Activated naive CD4-positive, alpha-beta T cell treated with anti-CD3 and anti-CD28 coated beads for 36 hours (primary cell): ENCODE data around the gene SPON1. TPM values are rescaled to one million over a fixed set of nuclear protein-coding genes. Genes with fewer than 3 reads are reported as not detected.
"Not testable (repeated sequence)": the region's sequence is repeated elsewhere in the genome, so short reads cannot be mapped to it uniquely, and the experiment has no call there.

Source experiments
- CTCF ChIA-PET: fragments of 350-600 bp; sonication (Branson Sonifier 250); formaldehyde crosslinking; loops from one replicate; lab custom pipeline; 2021; ENCODE audit warnings: antibody characterized with exemption; lab: Charles Lee
- DNase-seq: peaks from one replicate; pipeline ENCODE4 v3.0.0-alpha.2; 2020
- H3K27ac Mint-ChIP-seq: one replicate; pipeline ENCODE4 v1.8.0; 2021; ENCODE audit warnings: mild to moderate bottlenecking, mixed read lengths
- H3K27me3 Mint-ChIP-seq: one replicate; pipeline ENCODE4 v1.8.0; 2021; ENCODE audit warnings: low read depth, mixed read lengths
- H3K36me3 Mint-ChIP-seq: one replicate; pipeline ENCODE4 v1.8.0; 2021; ENCODE audit warnings: low read depth, mixed read lengths
- H3K4me1 Mint-ChIP-seq: one replicate; pipeline ENCODE4 v1.8.0; 2021; ENCODE audit warnings: low read depth, mixed read lengths
- H3K4me3 Mint-ChIP-seq: one replicate; pipeline ENCODE4 v1.8.0; 2021; ENCODE audit warnings: mild to moderate bottlenecking, moderate library complexity, mixed read lengths
- H3K9me3 Mint-ChIP-seq: one replicate; pipeline ENCODE4 v1.8.0; 2021; ENCODE audit warnings: mixed read lengths
- intact Hi-C: fragments of 100-400 bp; cut with micrococcal nuclease; formaldehyde crosslinking; loops from one replicate; pipeline ENCODE4 v1.15.1; 2023
- total RNA-seq, 2 experiments: library from RNA; stranded (reverse); gene quantifications; one replicate each; pipeline ENCODE4 v1.2.3, GENCODE V29; 2021

SPON1 gene
- under 1 TPM; 0.24 to 0.25 TPM for total RNA-seq

DNA sequence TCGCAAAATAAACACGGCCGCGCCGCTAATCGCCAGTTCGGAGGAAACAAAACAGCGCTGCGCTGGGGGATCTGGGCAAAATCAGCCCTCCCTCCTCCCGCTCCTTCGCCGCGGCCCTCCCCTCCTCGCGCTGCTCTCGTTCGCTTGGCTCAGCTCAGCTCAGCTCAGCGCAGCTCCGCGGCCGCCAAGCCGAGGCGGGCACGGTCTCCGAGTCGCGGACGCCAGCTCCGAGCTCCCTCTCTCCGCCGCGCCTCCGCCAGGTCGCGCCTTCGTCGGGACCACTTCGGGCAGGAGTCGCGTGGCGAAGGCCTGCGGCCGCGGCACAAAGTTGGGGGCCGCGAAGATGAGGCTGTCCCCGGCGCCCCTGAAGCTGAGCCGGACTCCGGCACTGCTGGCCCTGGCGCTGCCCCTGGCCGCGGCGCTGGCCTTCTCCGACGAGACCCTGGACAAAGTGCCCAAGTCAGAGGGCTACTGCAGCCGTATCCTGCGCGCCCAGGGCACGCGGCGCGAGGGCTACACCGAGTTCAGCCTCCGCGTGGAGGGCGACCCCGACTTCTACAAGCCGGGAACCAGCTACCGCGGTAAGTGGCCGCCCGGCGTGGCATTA lies at the start of gene SPON1:
Gene SPON1 (plus strand): TSS at position 162 of the 607 bp plus-strand sequence. CDS start 182 bp downstream, at position 344.
- Mint-ChIP-seq H3K27me3 (peaks cover 39% of the 10 kb centered on the region), H3K27ac (no peak within 1 kb of the TSS), H3K4me1 (peaks cover 7% of the 10 kb centered on the region), H3K36me3 (no peaks in the 10 kb centered on the region), H3K9me3 (no peaks in the 10 kb centered on the region), H3K4me3 (peak within 1 kb of the TSS; percentile 70)
- intact Hi-C loops = loop anchor here (2.0 to 5.0 kb wide), 2 partner anchors 102 to 295 kb away; partner anchors contain the start of gene FAR1
- CTCF ChIA-PET = interaction anchor here (0.9 to 4.0 kb wide), 6 partner anchors 8 to 287 kb away, joined by 3 to 33 read pairs (median 6); no protein-coding TSS in a partner anchor
- peak; percentile 67 for DNase-seq

DNA sequence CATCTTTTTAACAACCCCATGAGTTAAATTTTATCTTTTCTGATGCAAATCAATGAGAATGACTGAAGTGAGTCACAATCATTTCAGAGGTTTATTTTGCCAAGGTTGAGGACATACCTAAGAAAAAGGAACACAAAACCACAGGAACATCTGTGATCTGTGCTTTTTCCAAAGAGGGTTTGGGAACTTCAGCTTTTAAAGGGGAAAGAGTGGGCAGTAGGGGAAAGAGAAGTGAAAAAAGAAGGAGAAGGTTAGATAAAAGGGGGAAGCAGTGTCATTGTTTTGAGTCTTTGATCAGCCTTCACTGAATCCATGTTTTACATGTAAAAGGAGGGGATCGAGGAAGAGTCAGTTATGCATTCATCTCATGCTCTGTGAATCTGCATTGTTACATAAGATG lies 45.3 kb upstream of the SPON1 start:
- CTCF ChIA-PET = no interaction called here
- Mint-ChIP-seq H3K36me3 (no peaks in the 10 kb centered on the region), H3K27ac (no peak overlapping the region), H3K9me3 (no peaks in the 10 kb centered on the region), H3K27me3 (no peaks in the 10 kb centered on the region), H3K4me3 (no peak overlapping the region), H3K4me1 (peaks cover 3% of the 10 kb centered on the region)
- intact Hi-C loops = no loop called here
- no peak for DNase-seq

DNA sequence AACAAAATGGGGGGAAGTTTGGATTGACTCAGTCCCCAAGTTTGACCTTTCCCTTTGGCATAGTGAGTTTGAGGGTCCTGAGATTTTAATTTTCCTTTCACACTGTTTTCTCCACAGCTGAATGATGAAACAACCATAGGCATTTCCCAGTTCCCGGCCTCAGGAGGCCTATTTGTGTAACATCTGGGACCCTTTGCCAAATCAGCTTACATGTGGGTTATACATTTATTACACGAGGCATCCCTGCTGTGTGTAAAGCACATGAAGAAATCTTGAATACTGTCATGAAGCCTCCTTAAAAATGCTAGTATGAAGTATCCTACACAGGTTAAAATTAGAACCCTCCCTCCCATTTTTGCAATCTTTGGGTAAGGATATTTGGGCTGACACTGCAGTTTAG lies 44.6 kb upstream of the SPON1 start:
- intact Hi-C loops = no loop called here
- Mint-ChIP-seq H3K36me3 (no peaks in the 10 kb centered on the region), H3K4me3 (no peak overlapping the region), H3K27ac (no peak overlapping the region), H3K9me3 (no peaks in the 10 kb centered on the region), H3K27me3 (no peaks in the 10 kb centered on the region), H3K4me1 (peaks cover 10% of the 10 kb centered on the region)
- CTCF ChIA-PET = no interaction called here
- no peak for DNase-seq

DNA sequence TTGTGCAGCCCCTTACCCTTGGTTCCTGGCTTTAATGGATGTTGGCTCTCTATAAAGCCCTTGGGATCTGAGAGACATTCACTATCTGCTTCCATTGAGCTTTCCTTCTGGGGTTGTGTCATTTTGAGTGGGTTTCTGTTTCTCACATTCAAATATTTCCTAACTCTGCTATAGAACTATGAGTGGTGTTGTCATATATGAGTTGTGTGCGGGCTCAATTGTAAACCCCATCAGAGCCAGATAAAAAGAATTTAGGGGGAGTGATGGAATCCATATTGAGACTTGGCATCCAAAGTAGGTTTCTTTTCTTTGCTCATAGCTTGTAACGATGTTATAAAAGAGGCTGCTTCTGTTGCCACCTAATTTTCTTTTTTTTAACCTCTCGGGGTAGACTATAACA lies 41.8 kb upstream of the SPON1 start:
- intact Hi-C loops = loop anchor here (10.0 kb wide), 1 partner anchor 256 kb away; the partner anchor contains the start of gene FAR1
- CTCF ChIA-PET = no interaction called here

DNA sequence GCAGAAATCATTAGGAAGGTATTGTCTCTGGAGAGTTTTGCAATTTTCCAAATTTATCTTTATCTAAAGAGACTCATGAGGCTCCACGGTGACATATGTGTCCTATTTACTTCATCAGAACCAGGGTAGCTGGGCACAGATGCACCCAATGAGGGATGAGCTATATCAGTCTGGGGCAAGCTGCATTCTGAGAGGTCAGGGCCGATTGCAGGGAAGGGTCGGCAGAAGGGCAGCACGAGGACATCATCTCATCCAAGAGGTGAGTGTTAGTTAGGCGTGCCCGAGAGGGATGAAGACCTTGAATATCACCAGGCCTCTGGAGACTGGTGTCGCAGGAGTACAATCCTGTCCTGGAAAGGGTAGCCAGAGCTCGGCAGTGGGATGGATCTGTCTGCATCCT lies 41.0 kb upstream of the SPON1 start:
- no peaks in the 10 kb centered on the region for H3K9me3 Mint-ChIP-seq
- no peak overlapping the region for H3K27ac Mint-ChIP-seq
- DNase-seq = no peak
- H3K4me1 Mint-ChIP-seq = peaks cover 37% of the 10 kb centered on the region
- CTCF ChIA-PET = no interaction called here
- no peaks in the 10 kb centered on the region for H3K27me3 Mint-ChIP-seq
- peaks cover 1% of the 10 kb centered on the region for H3K36me3 Mint-ChIP-seq
- no peak overlapping the region for H3K4me3 Mint-ChIP-seq
- intact Hi-C loops = loop anchor here (10.0 kb wide), 1 partner anchor 257 kb away; the partner anchor contains the start of gene FAR1

More for the DNA sequence above, 41.8 kb upstream of the SPON1 start:
- Mint-ChIP-seq H3K27ac (no peak overlapping the region), H3K36me3 (peaks cover 1% of the 10 kb centered on the region), H3K4me3 (no peak overlapping the region), H3K27me3 (no peaks in the 10 kb centered on the region), H3K4me1 (peaks cover 37% of the 10 kb centered on the region), H3K9me3 (no peaks in the 10 kb centered on the region)
- no peak for DNase-seq

DNA sequence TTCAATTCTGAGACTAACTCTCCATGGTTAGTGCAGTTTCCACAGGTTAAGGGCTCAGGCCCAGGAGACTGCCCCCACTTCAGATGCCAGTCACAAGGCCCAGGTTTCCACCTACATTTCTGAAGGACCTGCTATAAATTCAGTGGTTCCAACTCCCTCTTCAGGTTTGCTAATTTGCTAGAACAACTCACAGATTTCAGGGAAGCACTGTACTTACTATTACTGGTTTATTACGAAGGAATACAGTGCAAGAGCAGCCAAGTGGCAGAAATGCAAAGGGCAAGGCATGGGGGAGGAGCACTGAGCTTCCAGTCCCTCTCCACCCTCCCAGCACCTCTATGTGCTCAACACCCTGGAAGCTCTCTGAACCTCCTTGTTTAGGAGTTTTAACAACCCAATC lies 39.3 kb upstream of the SPON1 start:
- no peak overlapping the region for H3K4me3 Mint-ChIP-seq

DNA sequence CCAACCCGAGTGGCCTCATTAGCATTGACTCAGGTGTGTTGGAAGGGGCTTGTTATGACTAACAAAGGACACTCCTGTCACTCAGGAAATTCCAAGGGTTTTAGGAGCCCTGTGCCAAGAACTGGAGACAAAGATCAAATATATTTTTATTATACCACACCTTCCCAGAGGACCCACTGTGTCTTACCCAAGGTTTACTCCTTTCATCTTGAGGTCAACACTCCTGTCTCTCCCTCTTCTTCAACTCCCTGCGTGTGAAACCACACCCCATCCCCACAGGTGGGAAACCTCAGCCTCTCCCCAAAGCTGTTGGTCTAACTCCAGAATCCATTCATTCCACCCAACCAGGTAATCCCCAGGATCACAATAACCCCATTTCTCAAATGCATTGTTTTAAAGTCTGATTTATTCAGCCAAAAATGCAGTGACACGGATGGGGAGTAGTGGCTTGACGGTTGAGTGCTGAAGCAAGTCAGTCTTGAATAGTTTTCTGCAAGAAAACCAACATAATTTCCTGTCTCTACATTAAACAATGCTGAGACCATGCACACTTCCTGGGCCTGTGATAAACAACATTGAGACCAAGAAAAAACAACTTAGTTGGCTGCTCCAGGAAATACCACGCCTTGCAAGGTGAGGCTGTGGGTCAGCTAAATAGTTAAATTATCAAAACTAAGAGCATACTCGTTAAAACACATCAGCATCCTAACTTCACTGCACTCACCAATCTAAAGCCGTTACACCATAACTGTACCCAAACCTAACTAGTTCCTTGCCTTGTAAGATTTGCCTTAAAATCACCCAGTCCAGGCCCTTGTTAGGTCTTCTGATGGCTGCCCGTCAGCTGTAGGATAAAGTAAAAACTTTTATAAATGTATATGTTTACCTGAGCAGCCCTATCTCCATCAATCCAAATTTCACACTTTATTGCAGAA lies 38.5 kb upstream of the SPON1 start:
- CTCF ChIA-PET = no interaction called here
- H3K9me3 Mint-ChIP-seq = peaks cover 2% of the 10 kb centered on the region
- peaks cover 1% of the 10 kb centered on the region for H3K36me3 Mint-ChIP-seq
- no peaks in the 10 kb centered on the region for H3K27me3 Mint-ChIP-seq
- H3K27ac Mint-ChIP-seq = peak overlapping the region; percentile 88
- no peak for DNase-seq
- H3K4me3 Mint-ChIP-seq = no peak overlapping the region
- peaks cover 43% of the 10 kb centered on the region for H3K4me1 Mint-ChIP-seq
- intact Hi-C loops = loop anchor here (2.0 to 10.0 kb wide), 2 partner anchors 55 to 259 kb away; partner anchors contain the start of gene FAR1

More for the DNA sequence above, 39.3 kb upstream of the SPON1 start:
- no peak for DNase-seq
- Mint-ChIP-seq H3K9me3 (peaks cover 2% of the 10 kb centered on the region), H3K27ac (peak overlapping the region; percentile 88), H3K27me3 (no peaks in the 10 kb centered on the region), H3K36me3 (peaks cover 1% of the 10 kb centered on the region), H3K4me1 (peaks cover 38% of the 10 kb centered on the region)
- intact Hi-C loops = loop anchor here (10.0 kb wide), 1 partner anchor 258 kb away; the partner anchor contains the start of gene FAR1
- CTCF ChIA-PET = no interaction called here

DNA sequence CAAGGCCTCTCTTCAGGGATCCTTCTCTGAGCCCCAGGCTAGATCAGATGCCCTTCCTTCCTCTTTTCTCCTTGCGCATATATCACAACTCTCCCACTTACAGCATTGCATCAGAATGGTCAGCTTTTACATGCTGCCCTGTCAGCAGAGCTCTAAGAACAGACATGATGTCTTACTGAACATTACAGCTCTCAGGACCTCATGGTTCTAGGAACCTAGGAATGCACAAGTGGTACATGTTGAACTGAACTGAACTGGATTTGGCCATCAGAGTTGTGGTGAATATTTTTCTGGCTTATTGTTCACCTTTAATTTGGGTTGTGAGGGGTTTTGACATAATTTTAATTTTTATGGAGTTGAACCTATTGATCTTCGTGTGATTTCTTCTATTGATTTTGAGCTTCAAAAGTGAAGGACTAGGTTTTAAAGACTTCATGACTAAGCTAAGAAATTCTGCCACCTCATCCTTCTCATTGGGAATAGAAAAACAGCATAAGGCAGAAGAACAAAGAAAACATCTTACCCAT lies 37.7 kb upstream of the SPON1 start:
- H3K4me1 Mint-ChIP-seq = peaks cover 48% of the 10 kb centered on the region
- peak overlapping the region; percentile 26 for H3K27ac Mint-ChIP-seq
- DNase-seq = no peak
- CTCF ChIA-PET = interaction anchor here (1.4 kb wide), 1 partner anchor 152 kb away, joined by 5 read pairs; no protein-coding TSS in a partner anchor
- H3K36me3 Mint-ChIP-seq = peaks cover 1% of the 10 kb centered on the region
- peaks cover 2% of the 10 kb centered on the region for H3K9me3 Mint-ChIP-seq
- intact Hi-C loops = loop anchor here (2.0 to 10.0 kb wide), 2 partner anchors 56 to 260 kb away; partner anchors contain the start of gene FAR1
- no peak overlapping the region for H3K4me3 Mint-ChIP-seq
- no peaks in the 10 kb centered on the region for H3K27me3 Mint-ChIP-seq

DNA sequence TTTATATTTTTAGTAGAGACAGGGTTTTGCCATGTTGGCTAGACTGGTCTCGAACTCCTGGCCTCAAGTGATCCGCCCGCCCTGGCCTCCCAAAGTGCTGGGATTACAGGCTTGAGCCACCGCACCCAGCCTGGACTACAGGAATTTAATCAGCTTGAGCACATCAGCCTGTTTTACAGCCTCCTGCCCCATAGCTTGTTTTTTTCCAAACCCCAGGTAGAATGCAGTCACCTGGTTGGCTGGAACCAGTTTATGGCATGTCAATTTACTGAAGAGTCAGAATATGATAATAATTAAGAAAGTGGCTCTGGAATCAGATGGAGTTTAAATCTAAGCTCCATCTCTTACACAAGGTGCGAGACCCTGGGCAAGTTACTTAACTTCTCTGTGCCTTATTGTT lies 36.2 kb upstream of the SPON1 start:
- H3K36me3 Mint-ChIP-seq, H3K27me3 Mint-ChIP-seq, H3K27ac Mint-ChIP-seq, DNase-seq, H3K4me3 Mint-ChIP-seq, H3K9me3 Mint-ChIP-seq: not testable (repeated sequence)
- CTCF ChIA-PET = interaction anchor here (1.1 to 1.9 kb wide), 3 partner anchors 22 to 154 kb away, joined by 3 to 10 read pairs (median 6); no protein-coding TSS in a partner anchor
- H3K4me1 Mint-ChIP-seq = peaks cover 45% of the 10 kb centered on the region
- intact Hi-C loops = loop anchor here (10.0 kb wide), 1 partner anchor 262 kb away; the partner anchor contains the start of gene FAR1

DNA sequence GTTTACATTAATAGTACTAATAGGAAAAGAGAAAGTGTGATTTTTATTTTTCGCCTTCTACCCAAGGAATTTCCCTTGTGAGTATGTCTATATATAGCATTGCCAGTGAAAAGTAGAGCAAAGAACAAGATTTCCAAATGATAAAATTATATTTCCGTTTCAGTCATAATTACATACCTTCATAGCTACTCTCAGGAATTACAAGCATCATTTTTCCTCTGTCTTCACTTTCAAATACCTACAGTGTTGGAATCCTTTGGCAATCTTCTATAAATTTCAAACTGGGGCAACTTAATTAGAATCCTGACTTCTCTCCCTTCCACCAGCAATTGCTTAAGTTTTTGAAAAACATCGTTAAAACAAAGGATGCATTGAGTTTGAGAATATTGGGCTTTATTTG lies 35.5 kb upstream of the SPON1 start:
- peaks cover 1% of the 10 kb centered on the region for H3K36me3 Mint-ChIP-seq
- peaks cover 2% of the 10 kb centered on the region for H3K9me3 Mint-ChIP-seq
- DNase-seq = no peak
- CTCF ChIA-PET = interaction anchor here (1.1 to 1.9 kb wide), 4 partner anchors 21 to 222 kb away, joined by 3 to 10 read pairs (median 4); no protein-coding TSS in a partner anchor
- intact Hi-C loops = loop anchor here (10.0 kb wide), 1 partner anchor 262 kb away; the partner anchor contains the start of gene FAR1
- H3K4me3 Mint-ChIP-seq = no peak overlapping the region
- peaks cover 45% of the 10 kb centered on the region for H3K4me1 Mint-ChIP-seq
- H3K27me3 Mint-ChIP-seq = no peaks in the 10 kb centered on the region
- no peak overlapping the region for H3K27ac Mint-ChIP-seq

DNA sequence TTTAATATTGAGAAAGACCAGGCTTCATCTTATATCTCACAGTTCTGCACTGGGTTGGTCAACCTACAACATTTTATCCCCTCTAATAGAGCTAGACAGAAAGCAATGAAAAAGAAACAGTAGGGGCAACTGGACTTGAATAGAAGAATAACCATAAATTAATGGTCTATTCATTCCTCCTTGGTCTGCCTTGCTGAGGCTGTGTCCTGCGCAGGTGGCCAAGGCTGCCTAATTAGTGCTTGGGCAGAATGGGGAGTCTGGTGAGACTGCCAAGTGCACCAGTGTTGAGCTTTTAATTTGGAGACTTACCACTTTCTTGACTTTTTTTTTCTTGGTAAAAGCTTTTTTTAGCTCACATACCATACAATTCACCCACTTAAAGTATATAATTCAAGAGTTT lies 35.0 kb upstream of the SPON1 start:
- CTCF ChIA-PET = interaction anchor here (1.5 to 1.9 kb wide), 2 partner anchors 155 to 222 kb away, joined by 3 to 6 read pairs; no protein-coding TSS in a partner anchor
- no peaks in the 10 kb centered on the region for H3K27me3 Mint-ChIP-seq
- peaks cover 43% of the 10 kb centered on the region for H3K4me1 Mint-ChIP-seq
- intact Hi-C loops = loop anchor here (10.0 kb wide), 1 partner anchor 263 kb away; the partner anchor contains the start of gene FAR1
- no peak overlapping the region for H3K27ac Mint-ChIP-seq
- DNase-seq = no peak
- H3K9me3 Mint-ChIP-seq = peaks cover 2% of the 10 kb centered on the region
- peaks cover 1% of the 10 kb centered on the region for H3K36me3 Mint-ChIP-seq
- H3K4me3 Mint-ChIP-seq = no peak overlapping the region
